Activated naive CD4-positive, alpha-beta T cell treated with anti-CD3 and anti-CD28 coated beads, Interleukin-2, amount 10 ng/mL, durations not matched to agents 7 days and 5 days (primary cell): Measurements from ENCODE around the gene DZANK1.
"Not testable (repeated sequence)": the region's sequence is repeated elsewhere in the genome, so short reads cannot be mapped to it uniquely, and the experiment has no call there.

ENCODE experiments used
- CTCF ChIA-PET: fragments of 350-600 bp; sonication (Branson Sonifier 250); formaldehyde crosslinking; loops from one replicate; lab custom pipeline; 2021; ENCODE audit warnings: antibody characterized with exemption; lab: Charles Lee
- DNase-seq: peaks from one replicate; pipeline ENCODE4 v3.0.0-alpha.2; 2020
- H3K27ac Mint-ChIP-seq: one replicate; pipeline ENCODE4 v1.8.0; 2021; ENCODE audit warnings: mild to moderate bottlenecking, moderate library complexity, mixed read lengths
- H3K27me3 Mint-ChIP-seq: one replicate; pipeline ENCODE4 v1.8.0; 2021; ENCODE audit warnings: mild to moderate bottlenecking, mixed read lengths
- H3K36me3 Mint-ChIP-seq: one replicate; pipeline ENCODE4 v1.8.0; 2021; ENCODE audit warnings: mixed read lengths
- H3K4me1 Mint-ChIP-seq: one replicate; pipeline ENCODE4 v1.8.0; 2021; ENCODE audit warnings: mixed read lengths
- H3K4me3 Mint-ChIP-seq: one replicate; pipeline ENCODE4 v1.8.0; 2021; ENCODE audit warnings: mild to moderate bottlenecking, moderate library complexity, mixed read lengths
- H3K9me3 Mint-ChIP-seq: one replicate; pipeline ENCODE4 v1.8.0; 2021; ENCODE audit warnings: mixed read lengths

Gene DZANK1

DNA sequence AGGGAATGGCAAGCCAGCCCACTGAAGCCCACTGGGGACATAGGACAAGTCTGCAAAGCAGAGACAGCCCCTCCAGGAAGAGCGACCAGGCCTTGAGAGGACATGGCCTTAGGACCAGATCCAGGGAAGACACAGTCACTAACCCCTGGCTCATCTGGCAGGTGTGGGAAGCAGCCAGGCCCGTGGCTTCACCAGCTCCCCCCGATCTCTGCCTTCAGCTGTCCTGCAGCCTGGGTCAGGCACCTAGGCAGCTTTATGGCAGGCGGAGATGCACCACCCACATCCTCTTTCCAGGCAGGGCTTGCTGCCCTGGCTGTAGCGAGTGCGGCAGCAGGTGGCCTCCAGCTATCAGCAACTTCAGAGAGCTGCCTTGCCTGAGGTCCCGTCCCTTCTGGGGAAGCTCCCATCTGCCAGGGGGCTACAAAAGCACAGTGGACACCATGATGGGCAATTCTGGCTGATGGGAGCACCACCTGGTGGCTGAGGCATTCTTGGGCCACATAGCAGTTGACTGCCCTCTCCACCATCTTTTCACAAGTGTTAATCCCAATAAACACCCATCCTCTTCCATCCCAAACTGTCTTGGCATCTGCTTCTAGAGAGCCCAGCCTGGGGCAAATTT is 85.8 kb downstream of the DZANK1 start:
- no peak overlapping the region for H3K4me3 Mint-ChIP-seq
- CTCF ChIA-PET, result no interaction called here

GRCh38 chr20:18377896-18378481 is 88.8 kb downstream of the DZANK1 start:
- H3K4me3 Mint-ChIP-seq, result no peak overlapping the region
- DNase-seq, result no peak
- CTCF ChIA-PET, result no interaction called here
- no peak overlapping the region for H3K27ac Mint-ChIP-seq
- no peaks in the 10 kb centered on the region for H3K9me3 Mint-ChIP-seq
- H3K4me1 Mint-ChIP-seq, result no peaks in the 10 kb centered on the region
- H3K36me3 Mint-ChIP-seq, result no peaks in the 10 kb centered on the region
- peaks cover 5% of the 10 kb centered on the region for H3K27me3 Mint-ChIP-seq

More for the DNA sequence above, 85.8 kb downstream of the DZANK1 start:
- Mint-ChIP-seq H3K36me3 (no peaks in the 10 kb centered on the region), H3K4me1 (no peaks in the 10 kb centered on the region), H3K27ac (no peak overlapping the region), H3K27me3 (peaks cover 5% of the 10 kb centered on the region), H3K9me3 (no peaks in the 10 kb centered on the region)
- DNase-seq, result no peak

DNA sequence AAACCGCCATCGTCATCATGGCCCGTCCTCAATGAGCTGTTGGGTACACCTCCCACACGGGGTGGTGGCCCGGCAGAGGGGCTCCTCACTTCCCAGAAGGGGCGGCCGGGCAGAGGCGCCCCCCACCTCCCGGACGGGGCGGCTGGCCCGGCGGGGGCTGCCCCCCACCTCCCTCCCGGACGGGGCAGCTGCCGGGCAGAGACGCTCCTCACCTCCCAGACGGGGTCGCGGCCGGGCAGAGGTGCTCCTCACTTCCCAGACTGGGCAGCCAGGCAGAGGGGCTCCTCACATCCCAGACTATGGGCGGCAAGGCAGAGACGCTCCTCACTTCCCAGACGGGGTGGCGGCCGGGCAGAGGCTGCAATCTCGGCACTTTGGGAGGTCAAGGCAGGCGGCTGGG is 91.3 kb downstream of the DZANK1 start:
- H3K27ac Mint-ChIP-seq, CTCF ChIA-PET, H3K9me3 Mint-ChIP-seq, H3K4me3 Mint-ChIP-seq, H3K27me3 Mint-ChIP-seq, H3K36me3 Mint-ChIP-seq, DNase-seq, H3K4me1 Mint-ChIP-seq: not testable (repeated sequence)

GRCh38 chr20:18372296-18372695 is 94.5 kb downstream of the DZANK1 start:
- Mint-ChIP-seq H3K4me3 (no peak overlapping the region), H3K4me1 (no peaks in the 10 kb centered on the region), H3K27ac (no peak overlapping the region), H3K36me3 (no peaks in the 10 kb centered on the region), H3K9me3 (no peaks in the 10 kb centered on the region), H3K27me3 (no peaks in the 10 kb centered on the region)
- no peak for DNase-seq
- CTCF ChIA-PET, result no interaction called here

DNA sequence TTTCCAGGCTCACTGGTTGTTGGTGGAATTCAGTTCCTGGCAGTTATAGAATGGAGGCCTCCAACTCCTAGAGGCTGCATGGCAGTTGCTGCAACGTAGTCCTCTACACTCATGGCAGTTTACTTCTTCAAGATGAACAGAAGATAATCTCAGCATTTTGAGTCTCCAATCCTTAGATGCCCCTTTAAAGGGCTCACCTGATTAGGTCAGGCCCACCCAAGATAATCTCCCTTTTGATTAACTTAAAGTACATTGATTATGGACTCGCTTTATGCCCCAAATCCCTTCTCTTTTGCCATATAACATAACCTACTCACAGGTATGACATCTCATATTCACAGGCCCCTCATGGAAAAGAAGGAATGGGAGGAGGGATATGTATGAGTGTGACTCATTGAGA is 102.1 kb downstream of the DZANK1 start:
- Mint-ChIP-seq H3K4me1 (no peaks in the 10 kb centered on the region), H3K9me3 (no peaks in the 10 kb centered on the region), H3K4me3 (no peak overlapping the region), H3K27ac (no peak overlapping the region), H3K36me3 (no peaks in the 10 kb centered on the region), H3K27me3 (no peaks in the 10 kb centered on the region)
- CTCF ChIA-PET, result no interaction called here
- no peak for DNase-seq

DNA sequence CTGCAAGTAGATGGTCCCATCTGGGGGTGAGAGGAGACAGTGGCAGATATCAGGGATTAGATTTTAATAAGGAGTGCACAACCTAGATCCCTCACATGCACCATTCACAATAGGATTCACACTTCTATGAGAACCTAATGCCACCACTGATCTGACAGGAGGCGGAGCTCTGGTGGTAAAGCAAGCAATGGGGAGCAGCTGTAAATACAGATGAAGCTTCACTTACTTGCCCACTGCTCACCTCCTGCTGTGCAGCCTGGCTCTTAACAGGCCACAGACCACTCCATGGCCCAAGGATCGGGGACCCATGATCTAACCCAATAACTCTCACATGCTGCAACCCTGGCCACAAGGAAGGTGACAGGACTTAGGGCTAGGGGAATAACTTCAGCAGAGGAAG is 103.1 kb downstream of the DZANK1 start:
- Mint-ChIP-seq H3K9me3 (no peaks in the 10 kb centered on the region), H3K4me3 (no peak overlapping the region), H3K4me1 (no peaks in the 10 kb centered on the region), H3K27me3 (no peaks in the 10 kb centered on the region), H3K36me3 (no peaks in the 10 kb centered on the region), H3K27ac (no peak overlapping the region)
- no peak for DNase-seq
- CTCF ChIA-PET, result no interaction called here

DNA sequence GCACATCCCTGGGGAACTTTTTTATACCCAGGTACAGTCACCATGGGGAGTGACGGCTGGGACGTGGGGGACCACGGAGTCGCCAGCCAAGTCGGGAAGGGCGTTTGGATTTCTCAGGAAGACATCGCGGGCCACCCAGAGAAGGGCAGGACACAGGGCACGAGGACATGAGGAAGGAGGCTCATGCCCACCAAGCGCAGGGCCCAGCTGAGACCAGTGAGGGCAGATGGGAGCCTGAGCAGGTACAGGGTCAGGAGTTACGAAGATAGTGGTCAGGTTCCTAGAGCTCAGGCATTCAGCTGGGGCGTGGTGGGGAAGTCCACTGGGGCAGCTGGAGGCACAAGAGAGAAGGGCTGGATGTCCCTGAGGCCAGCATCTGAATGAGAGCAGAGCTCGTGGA is 103.9 kb downstream of the DZANK1 start:
- Mint-ChIP-seq H3K9me3 (no peaks in the 10 kb centered on the region), H3K27me3 (no peaks in the 10 kb centered on the region), H3K36me3 (no peaks in the 10 kb centered on the region), H3K4me1 (no peaks in the 10 kb centered on the region), H3K4me3 (no peak overlapping the region), H3K27ac (no peak overlapping the region)
- DNase-seq, result no peak
- CTCF ChIA-PET, result no interaction called here

DNA sequence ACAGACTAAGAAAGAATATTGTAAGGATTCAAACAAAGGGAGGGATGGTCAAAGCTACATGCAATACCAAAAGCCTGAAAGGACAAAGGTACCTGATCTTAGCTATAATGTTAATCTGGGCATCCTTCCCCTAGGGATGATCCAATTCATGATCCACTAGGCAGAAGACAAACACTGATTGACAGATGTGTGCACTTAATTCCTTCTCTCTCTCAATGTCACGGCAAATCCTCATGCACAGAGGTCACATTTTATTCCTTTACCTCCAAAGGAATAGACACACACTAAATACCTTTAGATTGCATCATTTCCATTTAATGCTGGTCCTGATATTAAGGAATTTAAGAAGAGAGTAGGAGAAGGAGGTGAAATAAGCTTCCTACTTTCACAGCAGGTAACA is 105.2 kb downstream of the DZANK1 start:
- CTCF ChIA-PET, result no interaction called here
- no peak overlapping the region for H3K27ac Mint-ChIP-seq
- no peaks in the 10 kb centered on the region for H3K9me3 Mint-ChIP-seq
- H3K27me3 Mint-ChIP-seq, result peaks cover 3% of the 10 kb centered on the region
- H3K4me1 Mint-ChIP-seq, result no peaks in the 10 kb centered on the region
- no peaks in the 10 kb centered on the region for H3K36me3 Mint-ChIP-seq
- no peak for DNase-seq
- H3K4me3 Mint-ChIP-seq, result no peak overlapping the region

- CTCF ChIA-PET, result no interaction called here
- no peaks in the 10 kb centered on the region for H3K9me3 Mint-ChIP-seq
- DNase-seq, result no peak
- H3K4me1 Mint-ChIP-seq, result no peaks in the 10 kb centered on the region
- peaks cover 3% of the 10 kb centered on the region for H3K27me3 Mint-ChIP-seq
- H3K27ac Mint-ChIP-seq, result no peak overlapping the region
- no peaks in the 10 kb centered on the region for H3K36me3 Mint-ChIP-seq
- H3K4me3 Mint-ChIP-seq, result no peak overlapping the region
Measured at GRCh38 chr20:18360635-18361034, 106.2 kb downstream of the DZANK1 start.

DNA sequence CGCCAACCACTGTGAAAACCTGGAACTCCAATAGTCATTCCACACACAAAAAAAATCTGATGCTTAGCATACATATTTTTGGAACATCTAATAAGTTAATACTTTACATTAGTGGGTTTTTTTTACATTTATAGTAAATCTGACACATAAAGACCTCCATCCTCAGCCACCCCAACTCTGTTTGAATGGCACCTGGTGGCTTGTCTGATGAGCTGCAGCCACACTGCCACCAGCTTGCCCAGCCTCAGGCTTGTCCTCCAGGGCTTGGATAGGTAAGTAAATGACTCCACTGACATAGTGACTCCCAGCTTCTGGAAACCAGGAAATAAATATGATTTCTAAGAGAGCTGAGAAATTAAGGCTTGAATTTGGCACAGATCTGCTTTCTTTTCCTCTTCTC is 107.0 kb downstream of the DZANK1 start:
- Mint-ChIP-seq H3K4me3 (no peak overlapping the region), H3K27ac (no peak overlapping the region), H3K9me3 (no peaks in the 10 kb centered on the region), H3K27me3 (peaks cover 3% of the 10 kb centered on the region), H3K36me3 (no peaks in the 10 kb centered on the region), H3K4me1 (no peaks in the 10 kb centered on the region)
- no peak for DNase-seq
- CTCF ChIA-PET, result no interaction called here

DNA sequence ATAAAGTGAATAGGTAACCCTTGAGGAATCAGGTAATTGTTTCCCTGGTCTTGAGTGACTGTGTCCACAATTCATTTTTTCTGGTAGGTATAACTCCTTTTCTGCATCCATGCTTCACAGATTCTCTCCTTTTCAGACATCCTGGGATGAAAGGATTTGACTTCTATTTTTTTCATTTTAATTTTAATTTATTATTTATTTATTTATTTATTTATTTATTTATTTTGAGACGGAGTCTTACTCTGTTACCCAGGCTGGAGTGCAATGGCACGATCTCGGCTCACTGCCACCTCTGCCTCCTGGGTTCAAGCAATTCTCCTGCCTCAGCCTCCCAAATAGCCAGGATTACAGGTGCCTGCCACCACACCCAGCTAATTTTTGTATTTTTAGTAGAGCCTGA is 117.1 kb downstream of the DZANK1 start:
- H3K27ac Mint-ChIP-seq, H3K4me3 Mint-ChIP-seq, H3K36me3 Mint-ChIP-seq, CTCF ChIA-PET, DNase-seq, H3K4me1 Mint-ChIP-seq, H3K9me3 Mint-ChIP-seq: not testable (repeated sequence)
- peaks cover 12% of the 10 kb centered on the region for H3K27me3 Mint-ChIP-seq
